HCT116 (cell line): Measurements from ENCODE around the gene HIGD2B. TPM values are rescaled to one million over a fixed set of nuclear protein-coding genes. Genes with fewer than 3 reads are reported as not detected.
"Not testable (repeated sequence)": the region's sequence is repeated elsewhere in the genome, so short reads cannot be mapped to it uniquely, and the experiment has no call there.

ENCODE experiments used
- ATAC-seq: fragments of 200-7000 bp; cut with Tn5 transposase; 2 replicates; pipeline ENCODE4 v1.9.1; 2020; ENCODE audit warnings: mild to moderate bottlenecking, moderate library complexity
- BruUV-seq: library from RNA; stranded (reverse); fragments of 400-500 nt; replicated peaks from 2 replicates; lab custom pipeline; 2021; lab: Mats Ljungman, UMichigan
- CTCF ChIA-PET: fragments of 300-600 bp; sonication (Branson Sonifier 250); formaldehyde crosslinking; loops from one replicate; lab custom pipeline; 2021; ENCODE audit warnings: antibody characterized with exemption; lab: Charles Lee
- POLR2A ChIA-PET: fragments of 300-600, 350-600 bp; sonication (Branson Sonifier 250); formaldehyde crosslinking; loops from one replicate; lab custom pipeline; 2021; ENCODE audit warnings: antibody characterized with exemption; lab: Charles Lee
- RAD21 ChIA-PET, 2 experiments: fragments of 300-600 bp; sonication (Branson Sonifier 250); formaldehyde crosslinking; loops; one replicate each; lab custom pipeline; 2023; ENCODE audit warnings: low total read pairs in 2 of 2; ENCODE audit not compliant: uncharacterized antibody in 2 of 2, unreplicated experiment in 2 of 2, low non-redundant PET in 1 of 2; lab: Charles Lee
- DNase-seq: peaks from one replicate; pipeline ENCODE4 v3.0.0-alpha.2; 2010; ENCODE audit warnings: low read depth, low spot score
- H2AFZ ChIP-seq: fragments of 200-600 bp; shearing (Covaris generic), sonication (generic); 2 replicates; pipeline ENCODE4 v1.6.1; 2017; ENCODE audit warnings: low read depth, mixed run types, mixed read lengths, antibody characterized with exemption, low read length; ENCODE audit not compliant: poor library complexity, severe bottlenecking
- H3K27ac ChIP-seq: 2 replicates; pipeline ENCODE4 v1.5.1; 2012; ENCODE audit warnings: low read depth, low read length
- H3K27me3 ChIP-seq: fragments of 200-600 bp; sonication (generic); 2 replicates; pipeline ENCODE4 v1.6.1; 2016; ENCODE audit warnings: mixed run types, low read length, mixed read lengths; ENCODE audit not compliant: insufficient read depth
- H3K36me3 ChIP-seq, 2 experiments: fragments of 200-500 bp in 1 of 2; fragments of 200-600 bp in 1 of 2; sonication (Bioruptor generic) in 1 of 2; sonication (generic) in 1 of 2; 2 replicates each; pipeline versions ENCODE4 v1.5.1 to v1.6.1; 2014 to 2016; ENCODE audit warnings: low read length in 2 of 2, inconsistent platforms in 1 of 2, mixed read lengths in 1 of 2, mixed run types in 1 of 2; ENCODE audit not compliant: insufficient read depth in 2 of 2, control insufficient read depth in 1 of 2
- H3K4me1 ChIP-seq, 2 experiments: fragments of 200-600 bp in 1 of 2; sonication (generic) in 1 of 2; 2 replicates each; pipeline versions ENCODE4 v1.5.1 to v1.6.1; 2012 to 2017; ENCODE audit warnings: low read length in 2 of 2, inconsistent platforms in 1 of 2, mild to moderate bottlenecking in 1 of 2, mixed read lengths in 1 of 2, mixed run types in 1 of 2, moderate library complexity in 1 of 2; ENCODE audit not compliant: insufficient read depth in 2 of 2, control insufficient read depth in 1 of 2
- H3K4me2 ChIP-seq: fragments of 200-600 bp; sonication (generic); 2 replicates; pipeline ENCODE4 v1.6.1; 2017; ENCODE audit warnings: mixed run types, low read length, mixed read lengths
- H3K4me3 ChIP-seq, 2 experiments: fragments of 200-600 bp in 1 of 2; sonication (generic) in 1 of 2; replicated peaks in 1 of 2; 2 replicates each; pipeline ENCODE4 v1.5.1; 2011 to 2016; ENCODE audit warnings: low read length in 2 of 2, control low read depth in 1 of 2, low read depth in 1 of 2, mild to moderate bottlenecking in 1 of 2, mixed read lengths in 1 of 2, mixed run types in 1 of 2
- H3K79me2 ChIP-seq: fragments of 200-600 bp; sonication (generic); 2 replicates; pipeline ENCODE4 v1.6.1; 2017; ENCODE audit warnings: mild to moderate bottlenecking, mixed run types, low read length, moderate library complexity, mixed read lengths; ENCODE audit not compliant: insufficient read depth
- H3K9ac ChIP-seq: fragments of 200-600 bp; sonication (generic); 2 replicates; pipeline ENCODE4 v1.6.1; 2016; ENCODE audit warnings: low read length, mixed read lengths
- H3K9me2 ChIP-seq: fragments of 200-600 bp; sonication (generic), shearing (Covaris generic); 2 replicates; pipeline ENCODE4 v1.6.1; 2017; ENCODE audit warnings: mixed run types, mild to moderate bottlenecking, moderate library complexity; ENCODE audit not compliant: insufficient read depth
- H3K9me3 ChIP-seq, 2 experiments: fragments of 200-500 bp in 1 of 2; fragments of 200-600 bp in 1 of 2; sonication (Bioruptor generic) in 1 of 2; sonication (generic) in 1 of 2; 2 replicates each; pipeline ENCODE4 v1.6.1; 2014 to 2017; ENCODE audit warnings: low read length in 2 of 2, mixed read lengths in 2 of 2, inconsistent platforms in 1 of 2, low read depth in 1 of 2, mild to moderate bottlenecking in 1 of 2, mixed run types in 1 of 2, moderate library complexity in 1 of 2; ENCODE audit not compliant: control insufficient read depth in 1 of 2, insufficient read depth in 1 of 2
- H4K20me1 ChIP-seq: fragments of 200-600 bp; sonication (generic), shearing (Covaris generic); 2 replicates; pipeline ENCODE4 v1.6.1; 2017; ENCODE audit warnings: mixed run types, mild to moderate bottlenecking, moderate library complexity; ENCODE audit not compliant: insufficient read depth
- CTCF ChIP-seq, 3 experiments: fragments of 200-600 bp in 1 of 3; sonication (generic) in 1 of 3; IDR thresholded peaks in 2 of 3; conservative IDR thresholded peaks in 1 of 3; 2 replicates each; pipeline ENCODE4 v1.5.1; 2012 to 2017; ENCODE audit warnings: low read depth in 2 of 3, low read length in 2 of 3, antibody characterized with exemption in 1 of 3, borderline replicate concordance in 1 of 3, control low read depth in 1 of 3, mild to moderate bottlenecking in 1 of 3, mixed read lengths in 1 of 3, mixed run types in 1 of 3, moderate library complexity in 1 of 3; ENCODE audit not compliant: insufficient read depth in 1 of 3
- EGR1 ChIP-seq: IDR thresholded peaks from 2 replicates; pipeline ENCODE4 v1.6.1; 2012; ENCODE audit warnings: low read depth
- ELF1 ChIP-seq: IDR thresholded peaks from 2 replicates; pipeline ENCODE4 v1.6.1; 2012; ENCODE audit warnings: low read depth, borderline replicate concordance
- EZH2 ChIP-seq: fragments of 200-600 bp; sonication (generic); IDR thresholded peaks from 2 replicates; pipeline ENCODE4 v1.6.1; 2017; ENCODE audit warnings: antibody characterized with exemption, mixed run types
- EZH2phosphoT487 ChIP-seq: fragments of 200-600 bp; IDR thresholded peaks from 2 replicates; pipeline ENCODE4 v1.6.1; 2018; ENCODE audit warnings: antibody characterized with exemption, borderline replicate concordance
- JUND ChIP-seq: IDR thresholded peaks from 2 replicates; pipeline ENCODE4 v1.6.1; 2012
- POLR2A ChIP-seq: IDR thresholded peaks from 2 replicates; pipeline ENCODE4 v1.7.0; 2011; ENCODE audit warnings: borderline replicate concordance; ENCODE audit not compliant: insufficient read depth, insufficient read length; ENCODE audit errors: extremely low read depth
- POLR2AphosphoS5 ChIP-seq: IDR thresholded peaks from 2 replicates; pipeline ENCODE4 v1.6.1; 2011; ENCODE audit warnings: mild to moderate bottlenecking, low read depth, low read length, moderate library complexity
- RAD21 ChIP-seq: IDR thresholded peaks from 2 replicates; pipeline ENCODE4 v1.6.1; 2012; ENCODE audit warnings: low read depth, mild to moderate bottlenecking
- REST ChIP-seq: IDR thresholded peaks from 2 replicates; pipeline ENCODE4 v1.6.1; 2012; ENCODE audit warnings: low read depth
- SIN3A ChIP-seq: IDR thresholded peaks from 2 replicates; pipeline ENCODE4 v1.6.1; 2012; ENCODE audit warnings: low read depth
- SP1 ChIP-seq: IDR thresholded peaks from 2 replicates; pipeline ENCODE4 v1.6.1; 2012; ENCODE audit warnings: low read depth
- TCF7L2 ChIP-seq: IDR thresholded peaks from 2 replicates; pipeline ENCODE4 v1.7.0; 2011; ENCODE audit warnings: borderline replicate concordance, inconsistent platforms; ENCODE audit not compliant: insufficient read depth, insufficient read length; ENCODE audit errors: extremely low read depth
- YY1 ChIP-seq: IDR thresholded peaks from 2 replicates; pipeline ENCODE4 v1.6.1; 2011; ENCODE audit warnings: low read length, low read depth, moderate library complexity, mild to moderate bottlenecking; ENCODE audit not compliant: insufficient replicate concordance; ENCODE audit errors: extremely low read depth
- ZFX ChIP-seq: fragments of 450-650 bp; IDR thresholded peaks from 2 replicates; pipeline ENCODE4 v1.6.1; 2017
- ZNF274 ChIP-seq: fragments of 200-500 bp; sonication (Bioruptor generic); IDR thresholded peaks from 2 replicates; pipeline ENCODE4 v1.6.1; 2014; ENCODE audit warnings: mild to moderate bottlenecking, low read depth, low read length, inconsistent platforms
- intact Hi-C: fragments of 100-400 bp; cut with micrococcal nuclease; formaldehyde crosslinking; loops from 2 replicates; pipeline ENCODE4 v1.10.0; 2022
- total RNA-seq: library from RNA; stranded (reverse); gene quantifications from one replicate; pipeline ENCODE4 v1.2.1, GENCODE V29; 2021; ENCODE audit not compliant: unreplicated experiment

The HIGD2B gene
- total RNA-seq, 1 experiment from 2014 or later: 0.27 TPM

GRCh38 chr15:72728821-72729220 is 42.8 kb upstream of the HIGD2B start:
- no TSS peak for BruUV-seq
- no peaks in the 10 kb centered on the region for H3K9me3 ChIP-seq
- POLR2A ChIA-PET: no interaction called here
- CTCF ChIA-PET: no interaction called here
- H3K9me2 ChIP-seq: no peaks in the 10 kb centered on the region
- TF ChIP-seq YY1: no peak
- TF ChIP-seq ZFX: no peak
- no peak for TF ChIP-seq CTCF (IDR thresholded peaks at IDR 0.05 in 2 of 3, conservative IDR thresholded peaks at IDR 0.05 in 1 of 3; ENCODE audit: borderline replicate concordance in 1 of 3, insufficient read depth in 1 of 3, low read depth in 2 of 3, low read length in 2 of 3)
- no peak for TF ChIP-seq EZH2
- TF ChIP-seq REST: no peak
- no peak for TF ChIP-seq RAD21
- no peak for TF ChIP-seq ELF1
- no peak for TF ChIP-seq SP1
- no peak for TF ChIP-seq EGR1
- no peak for TF ChIP-seq POLR2AphosphoS5
- no peak for TF ChIP-seq JUND
- TF ChIP-seq SIN3A: no peak
- no peak for TF ChIP-seq POLR2A
- no peak for TF ChIP-seq TCF7L2
- TF ChIP-seq EZH2phosphoT487: no peak
- TF ChIP-seq ZNF274: no peak
- no peak overlapping the region for H3K4me3 ChIP-seq
- no peak overlapping the region for H3K9ac ChIP-seq
- RAD21 ChIA-PET: interaction anchor here in 1 of 2 experiments (0.6 kb wide), 1 partner anchor 138 kb away, joined by 3 read pairs; no protein-coding TSS in a partner anchor
- DNase-seq (no peak), ATAC-seq (no peak)
- H3K4me1 ChIP-seq: no peaks in the 10 kb centered on the region
- no peak overlapping the region for H3K4me2 ChIP-seq
- H3K79me2 ChIP-seq: no peaks in the 10 kb centered on the region
- no peaks in the 10 kb centered on the region for H3K36me3 ChIP-seq
- no peak overlapping the region for H2AFZ ChIP-seq
- no peaks in the 10 kb centered on the region for H3K27me3 ChIP-seq
- H3K27ac ChIP-seq: no peak overlapping the region
- intact Hi-C loops: loop anchor here (10.0 kb wide), 1 partner anchor 516 kb away; no protein-coding TSS in a partner anchor
- no peaks in the 10 kb centered on the region for H4K20me1 ChIP-seq

- H3K4me2 ChIP-seq, H3K9me3 ChIP-seq, DNase-seq, H3K27me3 ChIP-seq, H3K79me2 ChIP-seq, BruUV-seq, CTCF ChIA-PET, H3K36me3 ChIP-seq, H2AFZ ChIP-seq, RAD21 ChIA-PET, H3K27ac ChIP-seq, H3K4me1 ChIP-seq, H3K9me2 ChIP-seq, H3K4me3 ChIP-seq, POLR2A ChIA-PET, H3K9ac ChIP-seq, H4K20me1 ChIP-seq, ATAC-seq: not testable (repeated sequence)
- intact Hi-C loops: loop anchor here (10.0 kb wide), 1 partner anchor 517 kb away; no protein-coding TSS in a partner anchor
These were observed 42.3 kb upstream of the HIGD2B start for GRCh38 chr15:72728249-72728648.
